Measurements from ENCODE around the gene SEC61G. TPM values are rescaled to one million over a fixed set of nuclear protein-coding genes. Genes with fewer than 3 reads are reported as not detected.

The SEC61G gene
- total RNA-seq, 2 donors from 2014 or later: 78.3 to 123 TPM

DNA sequence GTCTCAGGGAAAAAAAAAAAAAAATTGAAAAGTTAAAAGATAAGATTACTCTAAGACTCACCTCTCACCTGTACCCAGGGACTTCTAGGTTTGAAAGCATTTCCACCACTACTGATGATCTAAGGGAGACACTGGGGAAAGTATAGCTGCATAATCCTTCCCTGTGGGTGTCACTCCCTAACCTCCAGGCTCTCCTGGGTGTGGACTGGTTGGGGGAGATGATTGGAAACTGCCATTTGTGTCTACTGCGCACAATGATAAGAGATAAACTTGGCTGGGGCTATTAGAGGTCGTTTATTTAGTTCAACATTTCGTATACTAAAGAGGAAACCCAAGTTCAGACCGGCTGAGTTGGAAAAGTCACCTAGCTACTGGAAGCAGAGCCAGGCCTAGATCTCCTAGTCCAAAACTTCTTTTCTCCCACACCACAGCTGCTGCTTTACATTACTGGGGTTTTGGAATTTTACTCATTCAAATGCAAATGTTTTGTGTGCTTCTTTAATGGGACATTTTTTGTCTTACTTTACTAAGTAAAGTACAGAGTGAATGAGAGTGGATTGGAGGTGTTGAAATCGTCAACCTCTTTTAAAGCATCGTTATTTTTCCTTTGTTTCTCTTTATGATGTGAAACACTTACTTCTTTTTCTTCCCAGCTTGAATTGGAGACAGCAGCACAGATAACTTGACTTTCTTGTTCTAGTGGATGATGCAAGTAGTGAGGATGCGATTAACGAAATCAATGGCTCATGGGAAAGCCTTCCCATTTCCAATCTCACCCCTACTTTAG, 22.3 kb upstream of the SEC61G start:
- Mint-ChIP-seq H3K4me3 (no peak overlapping the region), H3K36me3 (ENCODE audit: insufficient read depth in 2 of 2) (peaks cover 5 to 12% of the 10 kb centered on the region in 2 donors), H3K4me1 (ENCODE audit: low read depth) (no peaks in the 10 kb centered on the region), H3K27me3 (ENCODE audit: low read depth) (peaks cover 18% of the 10 kb centered on the region), H3K27ac (no peak overlapping the region), H3K9me3 (peaks cover 7 to 8% of the 10 kb centered on the region in 2 donors)
- DNase-seq (no peak), ATAC-seq (replicated peaks in 1 of 2) (no peak)

- H3K9me3 Mint-ChIP-seq: peaks cover 9 to 11% of the 10 kb centered on the region in 2 donors
- DNase-seq (no peak), ATAC-seq (replicated peaks in 1 of 2) (no peak)
- peaks cover 5 to 14% of the 10 kb centered on the region in 2 donors for H3K36me3 Mint-ChIP-seq (ENCODE audit: insufficient read depth in 2 of 2)
- H3K4me1 Mint-ChIP-seq (ENCODE audit: low read depth): no peaks in the 10 kb centered on the region
- H3K27ac Mint-ChIP-seq: no peak overlapping the region
- H3K27me3 Mint-ChIP-seq (ENCODE audit: low read depth): peaks cover 18% of the 10 kb centered on the region
- H3K4me3 Mint-ChIP-seq: no peak overlapping the region
These were observed 21.5 kb upstream of the SEC61G start for GRCh38 chr7:54780490-54780889.

- Mint-ChIP-seq H3K27me3 (ENCODE audit: low read depth) (peaks cover 11% of the 10 kb centered on the region), H3K4me3 (no peak overlapping the region), H3K4me1 (ENCODE audit: low read depth) (peaks cover 5% of the 10 kb centered on the region), H3K27ac (no peak overlapping the region), H3K36me3 (ENCODE audit: insufficient read depth in 2 of 2) (peaks cover 5 to 14% of the 10 kb centered on the region in 2 donors), H3K9me3 (peaks cover 9 to 11% of the 10 kb centered on the region in 2 donors)
- DNase-seq: no peak
- no peak for ATAC-seq (replicated peaks in 1 of 2)
These were observed 19.9 kb upstream of the SEC61G start for GRCh38 chr7:54778696-54779540.

- DNase-seq (no peak), ATAC-seq (replicated peaks in 1 of 2) (no peak)
- Mint-ChIP-seq H3K27me3 (ENCODE audit: low read depth) (peaks cover 13% of the 10 kb centered on the region), H3K4me3 (no peak overlapping the region), H3K27ac (no peak overlapping the region), H3K9me3 (peaks cover 9 to 11% of the 10 kb centered on the region in 2 donors), H3K36me3 (ENCODE audit: insufficient read depth in 2 of 2) (peaks cover 5 to 14% of the 10 kb centered on the region in 2 donors), H3K4me1 (ENCODE audit: low read depth) (peaks cover 9% of the 10 kb centered on the region)
These were observed 19.2 kb upstream of the SEC61G start for GRCh38 chr7:54778166-54778565.

DNA sequence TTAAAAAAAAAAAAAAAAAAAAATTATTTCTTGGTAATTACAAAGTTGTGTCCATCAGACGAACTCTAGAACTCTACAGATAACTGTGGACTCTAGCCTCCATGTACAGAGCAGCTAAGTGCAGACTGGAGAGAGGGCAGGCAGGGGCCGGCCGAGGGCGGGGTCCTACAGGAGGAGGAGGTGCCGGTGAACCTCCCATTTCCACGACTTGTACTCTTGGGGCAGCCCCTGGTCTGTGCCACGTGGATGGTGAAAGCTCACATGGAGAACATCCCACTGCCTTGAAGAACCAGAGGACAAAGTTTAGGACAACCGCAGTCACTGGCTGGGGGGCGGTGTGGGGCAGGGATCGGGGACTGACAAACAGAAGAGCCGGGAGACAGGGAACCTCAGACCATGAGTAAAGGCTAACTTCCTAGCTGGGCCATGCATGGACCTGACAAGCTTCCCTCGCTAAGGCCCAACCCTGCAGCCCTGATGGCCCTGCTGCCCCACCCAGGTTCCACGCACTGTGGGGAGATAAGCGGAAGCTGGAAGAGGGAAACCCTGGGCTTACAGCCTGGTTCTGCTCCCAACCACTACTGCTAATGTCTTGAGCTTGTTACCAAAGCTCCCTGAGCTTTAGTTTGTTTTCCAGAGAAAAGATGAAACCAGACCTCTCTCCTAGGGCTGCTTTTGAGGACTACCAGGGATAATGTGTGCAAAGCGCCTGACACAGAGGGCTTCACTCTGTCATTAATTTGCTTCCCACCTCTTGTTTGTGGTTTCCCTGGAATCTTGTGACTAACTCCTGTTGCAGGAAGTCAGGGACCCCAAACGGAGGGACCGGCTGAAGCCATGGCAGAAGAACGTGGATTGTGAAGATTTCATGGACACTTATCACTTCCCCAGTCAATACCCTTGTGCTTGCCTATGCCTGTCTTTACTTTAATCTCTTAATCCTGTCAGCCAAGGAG, 16.1 kb upstream of the SEC61G start:
- peaks cover 9 to 11% of the 10 kb centered on the region in 2 donors for H3K9me3 Mint-ChIP-seq
- H3K4me1 Mint-ChIP-seq (ENCODE audit: low read depth): peaks cover 9% of the 10 kb centered on the region
- no peak overlapping the region for H3K27ac Mint-ChIP-seq
- peaks cover 22% of the 10 kb centered on the region for H3K27me3 Mint-ChIP-seq (ENCODE audit: low read depth)
- ATAC-seq (replicated peaks in 1 of 2) (no peak), DNase-seq (no peak)
- no peak overlapping the region for H3K4me3 Mint-ChIP-seq
- peaks cover 5 to 14% of the 10 kb centered on the region in 2 donors for H3K36me3 Mint-ChIP-seq (ENCODE audit: insufficient read depth in 2 of 2)

- ATAC-seq (replicated peaks in 1 of 2) (peak; percentile 79 to 86), DNase-seq (peak; percentile 69 to 70)
- Mint-ChIP-seq H3K9me3 (peaks cover 9 to 11% of the 10 kb centered on the region in 2 donors), H3K4me3 (peak overlapping the region; percentile 70 to 89), H3K4me1 (ENCODE audit: low read depth) (peaks cover 9% of the 10 kb centered on the region), H3K27me3 (ENCODE audit: low read depth) (peaks cover 36% of the 10 kb centered on the region), H3K36me3 (ENCODE audit: insufficient read depth in 2 of 2) (peaks cover 5 to 14% of the 10 kb centered on the region in 2 donors), H3K27ac (peak overlapping the region; percentile 85)
These were observed 14.7 kb upstream of the SEC61G start for GRCh38 chr7:54773472-54774399.

DNA sequence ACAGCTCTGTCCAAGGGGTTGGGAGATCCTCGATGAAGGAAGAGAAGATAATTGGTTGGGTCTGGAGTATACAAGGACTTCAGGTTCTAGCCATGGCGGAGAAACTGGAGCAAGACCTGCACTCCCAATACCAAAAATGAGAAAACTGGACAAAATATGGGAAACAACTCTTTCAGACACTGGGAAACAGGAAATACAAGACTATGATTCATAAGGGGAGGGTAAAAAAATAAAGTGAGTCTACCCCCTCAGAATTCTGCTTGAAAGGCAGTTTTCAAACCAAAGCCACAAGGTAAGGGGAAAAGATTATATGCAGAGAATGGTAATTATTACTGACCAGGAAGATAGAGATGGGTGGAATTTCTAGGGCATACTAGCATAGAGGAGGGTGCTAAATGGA, 10.2 kb upstream of the SEC61G start:
- DNase-seq (no peak), ATAC-seq (replicated peaks in 1 of 2) (no peak)
- H3K4me3 Mint-ChIP-seq: no peak overlapping the region
- H3K27me3 Mint-ChIP-seq (ENCODE audit: low read depth): peaks cover 49% of the 10 kb centered on the region
- no peaks in the 10 kb centered on the region for H3K9me3 Mint-ChIP-seq
- H3K36me3 Mint-ChIP-seq (ENCODE audit: insufficient read depth in 2 of 2): no peaks in the 10 kb centered on the region
- no peak overlapping the region for H3K27ac Mint-ChIP-seq
- H3K4me1 Mint-ChIP-seq (ENCODE audit: low read depth): peaks cover 7% of the 10 kb centered on the region

DNA sequence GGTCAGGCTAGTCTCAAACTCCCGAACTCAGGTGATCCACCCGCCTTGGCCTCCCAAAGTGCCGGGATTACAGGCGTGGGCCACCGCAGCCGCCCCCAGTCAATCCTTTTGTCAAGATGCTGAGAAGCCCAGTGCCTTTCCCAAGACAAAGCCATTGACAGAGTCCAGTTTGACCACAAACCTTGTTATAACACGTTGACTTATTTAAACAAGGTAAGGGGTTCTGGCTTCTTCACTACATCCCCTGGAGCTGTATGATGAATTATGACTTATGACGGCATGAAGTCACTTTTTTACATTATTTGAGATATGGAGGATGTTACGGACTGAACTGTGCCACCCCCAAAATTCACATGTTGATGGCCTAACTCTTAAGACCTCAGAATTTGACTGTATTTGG, 5.8 kb upstream of the SEC61G start:
- Mint-ChIP-seq H3K9me3 (no peaks in the 10 kb centered on the region), H3K4me1 (ENCODE audit: low read depth) (peaks cover 12% of the 10 kb centered on the region), H3K36me3 (ENCODE audit: insufficient read depth in 2 of 2) (peaks cover 0 to 3% of the 10 kb centered on the region in 2 donors), H3K4me3 (no peak overlapping the region), H3K27ac (no peak overlapping the region), H3K27me3 (ENCODE audit: low read depth) (peaks cover 32% of the 10 kb centered on the region)
- ATAC-seq (replicated peaks in 1 of 2) (no peak), DNase-seq (no peak)

GRCh38 chr7:54757711-54758110, 1.3 kb downstream of the SEC61G start:
- ATAC-seq (replicated peaks in 1 of 2): no peak
- no peak for DNase-seq
- H3K36me3 Mint-ChIP-seq (ENCODE audit: insufficient read depth in 2 of 2): peaks cover 8 to 9% of the 10 kb centered on the region in 2 donors
- peak overlapping the region; percentile 99 for H3K27ac Mint-ChIP-seq
- no peaks in the 10 kb centered on the region for H3K27me3 Mint-ChIP-seq (ENCODE audit: low read depth)
- H3K9me3 Mint-ChIP-seq: no peaks in the 10 kb centered on the region
- peak overlapping the region; percentile 97 to 100 for H3K4me3 Mint-ChIP-seq
- peaks cover 20% of the 10 kb centered on the region for H3K4me1 Mint-ChIP-seq (ENCODE audit: low read depth)

- no peak for DNase-seq
- Mint-ChIP-seq H3K27ac (no peak overlapping the region), H3K27me3 (ENCODE audit: low read depth) (no peaks in the 10 kb centered on the region), H3K4me3 (no peak overlapping the region), H3K4me1 (ENCODE audit: low read depth) (no peaks in the 10 kb centered on the region), H3K36me3 (ENCODE audit: insufficient read depth in 2 of 2) (peaks cover 12 to 13% of the 10 kb centered on the region in 2 donors), H3K9me3 (no peaks in the 10 kb centered on the region)
- no peak for ATAC-seq (replicated peaks in 1 of 2)
These were observed 9.8 kb downstream of the SEC61G start for GRCh38 chr7:54749200-54749599.

DNA sequence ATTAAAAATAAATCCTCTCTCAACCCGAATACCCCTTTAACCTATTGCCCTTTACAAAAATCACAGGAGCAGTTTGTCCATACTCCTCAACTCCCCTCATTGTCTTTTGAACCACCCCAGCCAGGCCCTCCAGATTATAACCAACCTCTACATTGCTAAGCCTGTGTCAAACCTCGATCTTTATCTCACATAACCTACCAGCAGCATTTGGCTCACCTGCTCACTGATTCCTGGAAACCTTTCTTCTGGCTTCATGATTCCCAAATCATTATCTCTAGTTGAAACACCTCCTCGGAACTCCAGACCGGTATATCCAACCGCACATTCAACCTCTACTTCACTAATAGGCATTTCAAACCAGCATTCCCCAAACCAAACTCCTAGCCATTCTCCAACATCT, 11.8 kb downstream of the SEC61G start:
- Mint-ChIP-seq H3K9me3 (no peaks in the 10 kb centered on the region), H3K27me3 (ENCODE audit: low read depth) (no peaks in the 10 kb centered on the region), H3K36me3 (ENCODE audit: insufficient read depth in 2 of 2) (peaks cover 8 to 10% of the 10 kb centered on the region in 2 donors), H3K4me3 (no peak overlapping the region), H3K4me1 (ENCODE audit: low read depth) (no peaks in the 10 kb centered on the region), H3K27ac (no peak overlapping the region)
- DNase-seq (no peak), ATAC-seq (replicated peaks in 1 of 2) (no peak)

- no peak overlapping the region for H3K27ac Mint-ChIP-seq
- H3K4me3 Mint-ChIP-seq: no peak overlapping the region
- no peaks in the 10 kb centered on the region for H3K27me3 Mint-ChIP-seq (ENCODE audit: low read depth)
- no peaks in the 10 kb centered on the region for H3K9me3 Mint-ChIP-seq
- no peaks in the 10 kb centered on the region for H3K4me1 Mint-ChIP-seq (ENCODE audit: low read depth)
- H3K36me3 Mint-ChIP-seq (ENCODE audit: insufficient read depth in 2 of 2): peaks cover 4 to 5% of the 10 kb centered on the region in 2 donors
- ATAC-seq (replicated peaks in 1 of 2) (no peak), DNase-seq (no peak)
These were observed 15.4 kb downstream of the SEC61G start for GRCh38 chr7:54743580-54743979.

All from activated T-cell treated with anti-CD3 and anti-CD28 coated beads, Interleukin-2, amount 50 U/mL, for 72 hours (primary cell).